Measurements from ENCODE around the gene BATF2.

Gene BATF2

GRCh38 chr11:64996710-64997380 is at the start of gene BATF2:
Gene BATF2, minus strand, starts transcription at chr11:64996971. Its CDS starts 57 bp downstream, at chr11:64996914.
- H3K27ac ChIP-seq (ENCODE audit: low read length), result peak within 1 kb of the TSS; percentile 46
- no peaks in the 10 kb centered on the region for H3K9me3 ChIP-seq (ENCODE audit: control insufficient read depth in 2 of 2, low read length in 2 of 2)
- H3K36me3 ChIP-seq (ENCODE audit: control insufficient read depth in 2 of 2, insufficient read depth in 2 of 2, low read length in 2 of 2), result no peaks in the 10 kb centered on the region
- H3K4me3 ChIP-seq (ENCODE audit: low read length in 2 of 2), result peak within 1 kb of the TSS; percentile 79 to 81
- H3K9ac ChIP-seq (ENCODE audit: low read length in 2 of 2), result peak within 1 kb of the TSS; percentile 81 to 87
- H3K27me3 ChIP-seq (ENCODE audit: control insufficient read depth in 1 of 2, insufficient read depth in 2 of 2, low read length in 2 of 2), result no peaks in the 10 kb centered on the region
- H3K4me1 ChIP-seq (ENCODE audit: control insufficient read depth, insufficient read depth, low read length), result peaks cover 13% of the 10 kb centered on the region

GRCh38 chr11:65045728-65046127 is 49.0 kb upstream of the BATF2 start:
- no peak overlapping the region for H3K9ac ChIP-seq (ENCODE audit: low read length in 2 of 2)
- H3K9me3 ChIP-seq (ENCODE audit: control insufficient read depth in 2 of 2, low read length in 2 of 2), result no peaks in the 10 kb centered on the region
- H3K36me3 ChIP-seq (ENCODE audit: control insufficient read depth in 2 of 2, insufficient read depth in 2 of 2, low read length in 2 of 2), result peaks cover 10 to 12% of the 10 kb centered on the region in 2 donors
- no peak overlapping the region for H3K4me3 ChIP-seq (ENCODE audit: low read length in 2 of 2)
- no peaks in the 10 kb centered on the region for H3K27me3 ChIP-seq (ENCODE audit: control insufficient read depth in 1 of 2, insufficient read depth in 2 of 2, low read length in 2 of 2)
- no peak overlapping the region for H3K27ac ChIP-seq (ENCODE audit: low read length)
- H3K4me1 ChIP-seq (ENCODE audit: control insufficient read depth, insufficient read depth, low read length), result peaks cover 31% of the 10 kb centered on the region

GRCh38 chr11:65045061-65045460 is 48.3 kb upstream of the BATF2 start:
- Histone ChIP-seq H3K4me1 (ENCODE audit: control insufficient read depth, insufficient read depth, low read length) (peaks cover 31% of the 10 kb centered on the region), H3K4me3 (ENCODE audit: low read length in 2 of 2) (no peak overlapping the region), H3K27me3 (ENCODE audit: control insufficient read depth in 1 of 2, insufficient read depth in 2 of 2, low read length in 2 of 2) (no peaks in the 10 kb centered on the region), H3K9ac (ENCODE audit: low read length in 2 of 2) (no peak overlapping the region), H3K9me3 (ENCODE audit: control insufficient read depth in 2 of 2, low read length in 2 of 2) (no peaks in the 10 kb centered on the region), H3K36me3 (ENCODE audit: control insufficient read depth in 2 of 2, insufficient read depth in 2 of 2, low read length in 2 of 2) (peaks cover 10 to 12% of the 10 kb centered on the region in 2 donors), H3K27ac (ENCODE audit: low read length) (no peak overlapping the region)

- Histone ChIP-seq H3K4me1 (ENCODE audit: control insufficient read depth, insufficient read depth, low read length) (peaks cover 31% of the 10 kb centered on the region), H3K9me3 (ENCODE audit: control insufficient read depth in 2 of 2, low read length in 2 of 2) (no peaks in the 10 kb centered on the region), H3K27me3 (ENCODE audit: control insufficient read depth in 1 of 2, insufficient read depth in 2 of 2, low read length in 2 of 2) (no peaks in the 10 kb centered on the region), H3K27ac (ENCODE audit: low read length) (no peak overlapping the region), H3K9ac (ENCODE audit: low read length in 2 of 2) (no peak overlapping the region), H3K36me3 (ENCODE audit: control insufficient read depth in 2 of 2, insufficient read depth in 2 of 2, low read length in 2 of 2) (peaks cover 12 to 14% of the 10 kb centered on the region in 2 donors), H3K4me3 (ENCODE audit: low read length in 2 of 2) (no peak overlapping the region)
These were observed 47.2 kb upstream of the BATF2 start for GRCh38 chr11:65043881-65044501.

- peaks cover 16 to 22% of the 10 kb centered on the region in 2 donors for H3K36me3 ChIP-seq (ENCODE audit: control insufficient read depth in 2 of 2, insufficient read depth in 2 of 2, low read length in 2 of 2)
- no peaks in the 10 kb centered on the region for H3K9me3 ChIP-seq (ENCODE audit: control insufficient read depth in 2 of 2, low read length in 2 of 2)
- no peak overlapping the region for H3K4me3 ChIP-seq (ENCODE audit: low read length in 2 of 2)
- no peaks in the 10 kb centered on the region for H3K27me3 ChIP-seq (ENCODE audit: control insufficient read depth in 1 of 2, insufficient read depth in 2 of 2, low read length in 2 of 2)
- H3K27ac ChIP-seq (ENCODE audit: low read length), result no peak overlapping the region
- H3K9ac ChIP-seq (ENCODE audit: low read length in 2 of 2), result no peak overlapping the region
- peaks cover 24% of the 10 kb centered on the region for H3K4me1 ChIP-seq (ENCODE audit: control insufficient read depth, insufficient read depth, low read length)
These were observed 46.1 kb upstream of the BATF2 start for GRCh38 chr11:65042891-65043290.

GRCh38 chr11:65040847-65041622 is 44.3 kb upstream of the BATF2 start, which contains the start of gene SAC3D1:
Gene SAC3D1, plus strand, starts transcription at chr11:65041210. Its CDS starts 83 bp downstream, at chr11:65041293.
- Histone ChIP-seq H3K9me3 (ENCODE audit: control insufficient read depth in 2 of 2, low read length in 2 of 2) (no peaks in the 10 kb centered on the region), H3K27ac (ENCODE audit: low read length) (peak within 1 kb of the TSS; percentile 87), H3K4me1 (ENCODE audit: control insufficient read depth, insufficient read depth, low read length) (peaks cover 14% of the 10 kb centered on the region), H3K4me3 (ENCODE audit: low read length in 2 of 2) (peak within 1 kb of the TSS; percentile 67 to 78), H3K36me3 (ENCODE audit: control insufficient read depth in 2 of 2, insufficient read depth in 2 of 2, low read length in 2 of 2) (peaks cover 22 to 30% of the 10 kb centered on the region in 2 donors), H3K27me3 (ENCODE audit: control insufficient read depth in 1 of 2, insufficient read depth in 2 of 2, low read length in 2 of 2) (no peaks in the 10 kb centered on the region), H3K9ac (ENCODE audit: low read length in 2 of 2) (peak within 1 kb of the TSS; percentile 67 to 74)

GRCh38 chr11:65040520-65040846 is 43.7 kb upstream of the BATF2 start:
- H3K4me3 ChIP-seq (ENCODE audit: low read length in 2 of 2), result peak overlapping the region; percentile 67 to 78
- H3K4me1 ChIP-seq (ENCODE audit: control insufficient read depth, insufficient read depth, low read length), result peaks cover 14% of the 10 kb centered on the region
- peak overlapping the region; percentile 67 to 74 for H3K9ac ChIP-seq (ENCODE audit: low read length in 2 of 2)
- H3K27me3 ChIP-seq (ENCODE audit: control insufficient read depth in 1 of 2, insufficient read depth in 2 of 2, low read length in 2 of 2), result no peaks in the 10 kb centered on the region
- peak overlapping the region; percentile 87 for H3K27ac ChIP-seq (ENCODE audit: low read length)
- H3K9me3 ChIP-seq (ENCODE audit: control insufficient read depth in 2 of 2, low read length in 2 of 2), result no peaks in the 10 kb centered on the region
- peaks cover 27 to 36% of the 10 kb centered on the region in 2 donors for H3K36me3 ChIP-seq (ENCODE audit: control insufficient read depth in 2 of 2, insufficient read depth in 2 of 2, low read length in 2 of 2)

GRCh38 chr11:65036931-65037330 is 40.2 kb upstream of the BATF2 start:
- H3K4me1 ChIP-seq (ENCODE audit: control insufficient read depth, insufficient read depth, low read length), result peaks cover 8% of the 10 kb centered on the region
- no peaks in the 10 kb centered on the region for H3K9me3 ChIP-seq (ENCODE audit: control insufficient read depth in 2 of 2, low read length in 2 of 2)
- H3K4me3 ChIP-seq (ENCODE audit: low read length in 2 of 2), result no peak overlapping the region
- no peak overlapping the region for H3K27ac ChIP-seq (ENCODE audit: low read length)
- H3K36me3 ChIP-seq (ENCODE audit: control insufficient read depth in 2 of 2, insufficient read depth in 2 of 2, low read length in 2 of 2), result peaks cover 34 to 49% of the 10 kb centered on the region in 2 donors
- H3K9ac ChIP-seq (ENCODE audit: low read length in 2 of 2), result no peak overlapping the region
- H3K27me3 ChIP-seq (ENCODE audit: control insufficient read depth in 1 of 2, insufficient read depth in 2 of 2, low read length in 2 of 2), result no peaks in the 10 kb centered on the region

GRCh38 chr11:65035579-65035978 is 38.8 kb upstream of the BATF2 start:
- Histone ChIP-seq H3K4me3 (ENCODE audit: low read length in 2 of 2) (no peak overlapping the region), H3K9me3 (ENCODE audit: control insufficient read depth in 2 of 2, low read length in 2 of 2) (no peaks in the 10 kb centered on the region), H3K27ac (ENCODE audit: low read length) (no peak overlapping the region), H3K27me3 (ENCODE audit: control insufficient read depth in 1 of 2, insufficient read depth in 2 of 2, low read length in 2 of 2) (no peaks in the 10 kb centered on the region), H3K4me1 (ENCODE audit: control insufficient read depth, insufficient read depth, low read length) (peaks cover 2% of the 10 kb centered on the region), H3K9ac (ENCODE audit: low read length in 2 of 2) (no peak overlapping the region), H3K36me3 (ENCODE audit: control insufficient read depth in 2 of 2, insufficient read depth in 2 of 2, low read length in 2 of 2) (peaks cover 35 to 51% of the 10 kb centered on the region in 2 donors)

- Histone ChIP-seq H3K27ac (ENCODE audit: low read length) (no peak overlapping the region), H3K9ac (ENCODE audit: low read length in 2 of 2) (no peak overlapping the region), H3K4me3 (ENCODE audit: low read length in 2 of 2) (no peak overlapping the region), H3K36me3 (ENCODE audit: control insufficient read depth in 2 of 2, insufficient read depth in 2 of 2, low read length in 2 of 2) (peaks cover 35 to 47% of the 10 kb centered on the region in 2 donors), H3K27me3 (ENCODE audit: control insufficient read depth in 1 of 2, insufficient read depth in 2 of 2, low read length in 2 of 2) (no peaks in the 10 kb centered on the region), H3K9me3 (ENCODE audit: control insufficient read depth in 2 of 2, low read length in 2 of 2) (no peaks in the 10 kb centered on the region), H3K4me1 (ENCODE audit: control insufficient read depth, insufficient read depth, low read length) (peaks cover 2% of the 10 kb centered on the region)
These were observed 37.7 kb upstream of the BATF2 start for GRCh38 chr11:65034423-65034822.

Data from stomach smooth muscle (tissue), 2 donors.